ENCODE data around the gene PTPRN2.

PTPRN2 gene

GRCh38 chr7:158024351-158024715, 563.3 kb downstream of the PTPRN2 start:
- Histone ChIP-seq H3K27me3 (ENCODE audit: control insufficient read depth, insufficient read depth, low read length) (no peaks in the 10 kb centered on the region), H3K79me2 (no peaks in the 10 kb centered on the region), H3K36me3 (ENCODE audit: control insufficient read depth, insufficient read depth, low read length) (no peaks in the 10 kb centered on the region), H3K4me3 (ENCODE audit: low read depth, low read length) (no peak overlapping the region), H3K9ac (no peak overlapping the region), H3K9me3 (ENCODE audit: control insufficient read depth, low read length) (no peaks in the 10 kb centered on the region), H2AFZ (no peak overlapping the region), H3K27ac (no peak overlapping the region), H3K4me1 (no peaks in the 10 kb centered on the region), H3K4me2 (ENCODE audit: low read length) (no peak overlapping the region)
- TF ChIP-seq CTCF (IDR thresholded peaks at IDR 0.05): no peak

- no peaks in the 10 kb centered on the region for H3K4me1 ChIP-seq
- no peaks in the 10 kb centered on the region for H3K27me3 ChIP-seq (ENCODE audit: control insufficient read depth, insufficient read depth, low read length)
- H3K9ac ChIP-seq: no peak overlapping the region
- no peaks in the 10 kb centered on the region for H3K79me2 ChIP-seq
- no peak overlapping the region for H3K4me2 ChIP-seq (ENCODE audit: low read length)
- H2AFZ ChIP-seq: no peak overlapping the region
- H3K9me3 ChIP-seq (ENCODE audit: control insufficient read depth, low read length): no peaks in the 10 kb centered on the region
- no peaks in the 10 kb centered on the region for H3K36me3 ChIP-seq (ENCODE audit: control insufficient read depth, insufficient read depth, low read length)
- no peak overlapping the region for H3K4me3 ChIP-seq (ENCODE audit: low read depth, low read length)
- no peak for TF ChIP-seq CTCF (IDR thresholded peaks at IDR 0.05)
- H3K27ac ChIP-seq: no peak overlapping the region
Measured at GRCh38 chr7:158023681-158024350, 563.8 kb downstream of the PTPRN2 start.

GRCh38 chr7:158023157-158023556, 564.5 kb downstream of the PTPRN2 start:
- no peak for TF ChIP-seq CTCF (IDR thresholded peaks at IDR 0.05)
- Histone ChIP-seq H3K4me2 (ENCODE audit: low read length) (no peak overlapping the region), H3K79me2 (no peaks in the 10 kb centered on the region), H3K36me3 (ENCODE audit: control insufficient read depth, insufficient read depth, low read length) (no peaks in the 10 kb centered on the region), H3K4me1 (no peaks in the 10 kb centered on the region), H3K27ac (no peak overlapping the region), H3K9me3 (ENCODE audit: control insufficient read depth, low read length) (no peaks in the 10 kb centered on the region), H3K27me3 (ENCODE audit: control insufficient read depth, insufficient read depth, low read length) (no peaks in the 10 kb centered on the region), H2AFZ (no peak overlapping the region), H3K4me3 (ENCODE audit: low read depth, low read length) (no peak overlapping the region), H3K9ac (no peak overlapping the region)

GRCh38 chr7:158022601-158023000, 565.0 kb downstream of the PTPRN2 start:
- H3K27me3 ChIP-seq (ENCODE audit: control insufficient read depth, insufficient read depth, low read length): no peaks in the 10 kb centered on the region
- H2AFZ ChIP-seq: no peak overlapping the region
- no peak overlapping the region for H3K9ac ChIP-seq
- H3K9me3 ChIP-seq (ENCODE audit: control insufficient read depth, low read length): no peaks in the 10 kb centered on the region
- no peaks in the 10 kb centered on the region for H3K79me2 ChIP-seq
- TF ChIP-seq CTCF (IDR thresholded peaks at IDR 0.05): no peak
- H3K4me1 ChIP-seq: no peaks in the 10 kb centered on the region
- no peaks in the 10 kb centered on the region for H3K36me3 ChIP-seq (ENCODE audit: control insufficient read depth, insufficient read depth, low read length)
- H3K4me3 ChIP-seq (ENCODE audit: low read depth, low read length): no peak overlapping the region
- H3K4me2 ChIP-seq (ENCODE audit: low read length): no peak overlapping the region
- H3K27ac ChIP-seq: no peak overlapping the region

- Histone ChIP-seq H2AFZ (no peak overlapping the region), H3K4me3 (ENCODE audit: low read depth, low read length) (no peak overlapping the region), H3K4me2 (ENCODE audit: low read length) (no peak overlapping the region), H3K36me3 (ENCODE audit: control insufficient read depth, insufficient read depth, low read length) (no peaks in the 10 kb centered on the region), H3K27ac (no peak overlapping the region), H3K79me2 (no peaks in the 10 kb centered on the region), H3K9me3 (ENCODE audit: control insufficient read depth, low read length) (no peaks in the 10 kb centered on the region), H3K9ac (no peak overlapping the region), H3K4me1 (no peaks in the 10 kb centered on the region), H3K27me3 (ENCODE audit: control insufficient read depth, insufficient read depth, low read length) (no peaks in the 10 kb centered on the region)
- TF ChIP-seq CTCF (IDR thresholded peaks at IDR 0.05): no peak
Measured at GRCh38 chr7:158021836-158022235, 565.8 kb downstream of the PTPRN2 start.

Data from parathyroid adenoma (tissue), 2 donors.